IPS-NIHi7 (cell line): ENCODE results near the gene IGSF1.

ENCODE experiments used
- DNase-seq: peaks from one replicate; pipeline ENCODE4 v3.0.0; 2012; ENCODE audit warnings: mixed read lengths; ENCODE audit errors: extremely low spot score

Gene IGSF1

GRCh38 chrX:131288738-131289511, at the start of gene IGSF1:
TSS of gene IGSF1 (minus strand) at chrX:131289306. CDS start at chrX:131286674, 2,632 bp downstream.
- DNase-seq: peak; percentile 93

GRCh38 chrX:131332331-131332730, 43.2 kb upstream of the IGSF1 start:
- DNase-seq: no peak

GRCh38 chrX:131331152-131331551, 42.0 kb upstream of the IGSF1 start:
- peak; percentile 41 for DNase-seq

GRCh38 chrX:131330735-131331134, 41.6 kb upstream of the IGSF1 start:
- DNase-seq: no peak

- DNase-seq: no peak
Measured at GRCh38 chrX:131322651-131323050, 33.5 kb upstream of the IGSF1 start.

- DNase-seq: no peak
Measured at GRCh38 chrX:131317326-131317725, 28.2 kb upstream of the IGSF1 start.

GRCh38 chrX:131316260-131316659, 27.2 kb upstream of the IGSF1 start:
- DNase-seq: no peak

GRCh38 chrX:131308980-131309379, 19.9 kb upstream of the IGSF1 start:
- no peak for DNase-seq

GRCh38 chrX:131306601-131307000, 17.5 kb upstream of the IGSF1 start:
- no peak for DNase-seq

GRCh38 chrX:131305926-131306325, 16.8 kb upstream of the IGSF1 start:
- DNase-seq: no peak

- DNase-seq: no peak
Measured at GRCh38 chrX:131302701-131303100, 13.6 kb upstream of the IGSF1 start.

- no peak for DNase-seq
Measured at GRCh38 chrX:131301155-131301554, 12.0 kb upstream of the IGSF1 start.

GRCh38 chrX:131298846-131299245, 9.7 kb upstream of the IGSF1 start:
- no peak for DNase-seq

GRCh38 chrX:131298036-131298435, 8.9 kb upstream of the IGSF1 start:
- DNase-seq: no peak

GRCh38 chrX:131289527-131289926, 421 bp upstream of the IGSF1 start:
- DNase-seq: no peak

GRCh38 chrX:131288188-131288587, 918 bp downstream of the IGSF1 start:
- no peak for DNase-seq

- DNase-seq: no peak
Measured at GRCh38 chrX:131287560-131288179, 1.4 kb downstream of the IGSF1 start.

GRCh38 chrX:131279617-131280016, 9.5 kb downstream of the IGSF1 start:
- no peak for DNase-seq

GRCh38 chrX:131279197-131279596, 9.9 kb downstream of the IGSF1 start:
- DNase-seq: no peak

GRCh38 chrX:131277543-131278136, 11.5 kb downstream of the IGSF1 start:
- no peak for DNase-seq

- DNase-seq: no peak
Measured at GRCh38 chrX:131273011-131273410, 16.1 kb downstream of the IGSF1 start.

- no peak for DNase-seq
Measured at GRCh38 chrX:131271826-131272225, 17.3 kb downstream of the IGSF1 start.

- peak; percentile 48 for DNase-seq
Measured at GRCh38 chrX:131271274-131271673, 17.8 kb downstream of the IGSF1 start.
